Measurements from ENCODE around the gene LFNG.
"Not testable (repeated sequence)": the region's sequence is repeated elsewhere in the genome, so short reads cannot be mapped to it uniquely, and the experiment has no call there.

Gene LFNG

GRCh38 chr7:2532816-2533215, 13.2 kb downstream of the LFNG start:
- not testable (repeated sequence) for H3F3A ChIP-seq (ENCODE audit: insufficient read depth, low read length); H3K27ac ChIP-seq (ENCODE audit: low read depth, low read length, poor library complexity, severe bottlenecking); H2AFZ ChIP-seq (ENCODE audit: low read length); H3K27me3 ChIP-seq (ENCODE audit: insufficient read depth, low read length); H3K9ac ChIP-seq (ENCODE audit: low read length); H4K20me1 ChIP-seq (ENCODE audit: insufficient read depth, low read length); H3K36me3 ChIP-seq (ENCODE audit: insufficient read depth, low read length); H3K9me2 ChIP-seq (ENCODE audit: low read depth, low read length); H3K79me2 ChIP-seq (ENCODE audit: insufficient read depth, low read length); H3K9me3 ChIP-seq (ENCODE audit: low read length); H3K4me2 ChIP-seq (ENCODE audit: low read length); H3K4me3 ChIP-seq (ENCODE audit: low read depth, low read length, poor library complexity, severe bottlenecking); H3K4me1 ChIP-seq (ENCODE audit: insufficient read depth, low read length, severe bottlenecking)

GRCh38 chr7:2533566-2533965, 14.0 kb downstream of the LFNG start:
- H3K27me3 ChIP-seq (ENCODE audit: insufficient read depth, low read length); H4K20me1 ChIP-seq (ENCODE audit: insufficient read depth, low read length); H3K9me2 ChIP-seq (ENCODE audit: low read depth, low read length); H3F3A ChIP-seq (ENCODE audit: insufficient read depth, low read length); H3K79me2 ChIP-seq (ENCODE audit: insufficient read depth, low read length); H3K36me3 ChIP-seq (ENCODE audit: insufficient read depth, low read length); H3K4me3 ChIP-seq (ENCODE audit: low read depth, low read length, poor library complexity, severe bottlenecking); H3K9ac ChIP-seq (ENCODE audit: low read length); H3K4me2 ChIP-seq (ENCODE audit: low read length); H3K27ac ChIP-seq (ENCODE audit: low read depth, low read length, poor library complexity, severe bottlenecking); H3K9me3 ChIP-seq (ENCODE audit: low read length); H2AFZ ChIP-seq (ENCODE audit: low read length); H3K4me1 ChIP-seq (ENCODE audit: insufficient read depth, low read length, severe bottlenecking): not testable (repeated sequence)

GRCh38 chr7:2534214-2534613, 14.6 kb downstream of the LFNG start:
- not testable (repeated sequence) for H3K27ac ChIP-seq (ENCODE audit: low read depth, low read length, poor library complexity, severe bottlenecking); H3F3A ChIP-seq (ENCODE audit: insufficient read depth, low read length); H3K4me3 ChIP-seq (ENCODE audit: low read depth, low read length, poor library complexity, severe bottlenecking); H3K9me3 ChIP-seq (ENCODE audit: low read length); H3K9me2 ChIP-seq (ENCODE audit: low read depth, low read length); H2AFZ ChIP-seq (ENCODE audit: low read length); H3K9ac ChIP-seq (ENCODE audit: low read length); H3K27me3 ChIP-seq (ENCODE audit: insufficient read depth, low read length); H3K4me2 ChIP-seq (ENCODE audit: low read length); H4K20me1 ChIP-seq (ENCODE audit: insufficient read depth, low read length); H3K4me1 ChIP-seq (ENCODE audit: insufficient read depth, low read length, severe bottlenecking); H3K79me2 ChIP-seq (ENCODE audit: insufficient read depth, low read length)
- peaks cover 16% of the 10 kb centered on the region for H3K36me3 ChIP-seq (ENCODE audit: insufficient read depth, low read length)

GRCh38 chr7:2535872-2536627, 16.5 kb downstream of the LFNG start:
- not testable (repeated sequence) for H3K4me3 ChIP-seq (ENCODE audit: low read depth, low read length, poor library complexity, severe bottlenecking); H3K9me3 ChIP-seq (ENCODE audit: low read length); H3K9me2 ChIP-seq (ENCODE audit: low read depth, low read length); H3K27me3 ChIP-seq (ENCODE audit: insufficient read depth, low read length); H3K79me2 ChIP-seq (ENCODE audit: insufficient read depth, low read length); H3F3A ChIP-seq (ENCODE audit: insufficient read depth, low read length); H3K27ac ChIP-seq (ENCODE audit: low read depth, low read length, poor library complexity, severe bottlenecking); H2AFZ ChIP-seq (ENCODE audit: low read length); H3K4me2 ChIP-seq (ENCODE audit: low read length); H3K4me1 ChIP-seq (ENCODE audit: insufficient read depth, low read length, severe bottlenecking); H4K20me1 ChIP-seq (ENCODE audit: insufficient read depth, low read length); H3K9ac ChIP-seq (ENCODE audit: low read length)
- H3K36me3 ChIP-seq (ENCODE audit: insufficient read depth, low read length), result peaks cover 24% of the 10 kb centered on the region

- Histone ChIP-seq H3K4me2 (ENCODE audit: low read length) (no peak overlapping the region), H4K20me1 (ENCODE audit: insufficient read depth, low read length) (no peaks in the 10 kb centered on the region), H3K79me2 (ENCODE audit: insufficient read depth, low read length) (no peaks in the 10 kb centered on the region), H3K4me1 (ENCODE audit: insufficient read depth, low read length, severe bottlenecking) (no peaks in the 10 kb centered on the region), H3K9me2 (ENCODE audit: low read depth, low read length) (no peaks in the 10 kb centered on the region), H3K27ac (ENCODE audit: low read depth, low read length, poor library complexity, severe bottlenecking) (no peak overlapping the region), H2AFZ (ENCODE audit: low read length) (no peak overlapping the region), H3K27me3 (ENCODE audit: insufficient read depth, low read length) (no peaks in the 10 kb centered on the region), H3K9ac (ENCODE audit: low read length) (no peak overlapping the region), H3K4me3 (ENCODE audit: low read depth, low read length, poor library complexity, severe bottlenecking) (no peak overlapping the region), H3K36me3 (ENCODE audit: insufficient read depth, low read length) (peaks cover 40% of the 10 kb centered on the region), H3F3A (ENCODE audit: insufficient read depth, low read length) (no peaks in the 10 kb centered on the region), H3K9me3 (ENCODE audit: low read length) (no peaks in the 10 kb centered on the region)
- TF ChIP-seq EZH2 (IDR thresholded peaks at IDR 0.05; ENCODE audit: borderline replicate concordance, low read length) (no peak), CTCF (IDR thresholded peaks at IDR 0.05; ENCODE audit: low read length) (no peak)
Measured at GRCh38 chr7:2537981-2538851, 18.6 kb downstream of the LFNG start.
